MV-4-11 (cell line): ENCODE measurements around the gene FAM120B.

ENCODE experiments used
- DNase-seq: peaks from one replicate; lab custom pipeline; 2025; lab: John Stamatoyannopoulos, UW

The FAM120B gene

DNA sequence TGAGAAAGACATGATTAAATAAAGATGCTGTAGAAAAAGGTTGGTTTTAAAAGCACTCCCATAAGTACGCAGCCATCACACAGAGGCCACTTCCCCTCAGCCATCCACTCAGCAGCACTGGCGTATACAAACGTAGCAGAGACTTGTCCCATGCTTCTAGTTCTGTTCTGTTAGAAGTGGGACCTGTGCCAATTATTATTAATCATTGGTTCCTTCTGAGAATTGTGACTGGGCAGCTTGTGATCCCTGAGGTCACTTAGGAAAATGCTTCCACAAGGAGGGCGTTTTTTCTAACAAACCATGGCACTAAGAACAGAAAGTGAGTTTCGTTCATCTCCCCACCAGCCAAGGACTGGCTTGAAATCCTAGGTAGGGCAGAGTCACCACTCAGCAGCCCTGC lies 53.9 kb downstream of the FAM120B start:
- no peak for DNase-seq

DNA sequence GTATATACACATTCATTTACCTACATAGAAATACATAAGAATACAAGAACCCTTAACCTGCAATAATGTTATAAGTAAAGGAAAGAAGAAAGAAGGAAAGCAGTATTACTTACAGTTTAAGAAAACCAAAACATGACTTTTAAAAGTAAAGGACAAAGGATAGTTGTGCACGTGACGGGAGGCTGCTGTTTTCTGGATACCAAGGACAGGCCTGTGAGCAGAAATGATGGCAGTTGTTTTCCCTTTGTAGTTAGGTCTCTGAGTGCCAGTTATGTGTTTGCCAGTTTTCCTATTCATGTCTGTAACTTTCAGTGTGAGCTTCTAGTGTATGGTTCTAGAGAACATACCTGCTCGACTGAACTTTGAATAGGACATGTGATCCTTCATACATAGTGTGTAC lies 54.8 kb downstream of the FAM120B start:
- no peak for DNase-seq

DNA sequence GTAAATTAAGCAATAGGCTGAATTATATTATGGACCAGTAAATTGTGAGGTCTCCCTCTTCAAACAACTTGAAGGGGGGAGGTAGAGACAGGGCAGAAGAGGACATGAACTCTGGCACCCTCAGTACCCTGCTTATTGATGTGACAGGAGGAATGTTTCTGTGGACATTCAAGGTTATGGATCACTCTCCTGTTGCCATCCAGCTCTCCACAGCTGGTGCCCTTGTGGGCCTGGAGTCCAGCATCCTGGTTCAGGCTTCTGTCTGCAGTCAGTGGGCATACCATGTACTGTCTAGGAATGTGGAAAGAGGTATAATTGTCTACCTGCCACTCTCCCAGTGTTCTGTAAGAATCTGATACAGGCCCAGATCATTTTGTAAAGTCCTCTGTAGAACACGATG lies 55.6 kb downstream of the FAM120B start:
- DNase-seq, result no peak

DNA sequence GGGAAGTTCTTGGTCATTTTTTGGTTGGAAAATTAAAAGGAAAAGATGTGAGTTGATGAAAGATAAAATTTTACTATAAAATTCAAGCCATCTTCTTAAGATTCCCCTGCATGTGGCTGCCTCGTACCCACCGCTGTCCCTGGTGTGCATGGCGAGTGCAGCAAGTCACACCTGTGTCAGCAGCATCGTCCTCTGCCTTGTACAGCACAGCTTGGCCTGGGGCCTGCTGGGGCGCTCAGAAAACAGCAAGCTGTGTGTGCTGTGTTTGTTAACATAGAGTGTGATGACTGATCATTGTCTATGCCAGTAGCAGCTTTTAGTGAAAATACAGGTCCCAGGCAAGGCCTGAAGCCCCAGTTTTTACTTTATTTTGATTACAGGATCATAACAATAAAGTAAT lies 56.7 kb downstream of the FAM120B start:
- DNase-seq, result no peak

DNA sequence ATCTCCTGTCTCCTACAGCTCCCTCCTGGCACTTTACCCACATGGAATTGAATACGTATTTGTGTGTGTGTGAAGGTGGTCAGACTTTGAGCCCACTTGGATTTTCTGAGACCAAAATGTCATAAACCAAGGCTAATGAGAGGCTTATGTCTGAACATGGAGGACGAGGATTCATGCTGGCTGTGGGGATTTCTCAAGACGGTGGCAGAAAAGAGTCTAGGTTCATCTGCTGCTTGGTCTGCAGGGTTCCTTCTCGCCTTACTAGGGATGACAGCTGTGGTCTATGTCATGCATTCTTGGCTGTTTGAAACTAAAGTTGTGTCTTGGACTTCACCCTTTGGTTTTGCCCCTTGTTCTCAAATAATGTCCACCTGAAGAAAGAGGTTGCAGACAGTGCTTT lies 58.6 kb downstream of the FAM120B start:
- no peak for DNase-seq

DNA sequence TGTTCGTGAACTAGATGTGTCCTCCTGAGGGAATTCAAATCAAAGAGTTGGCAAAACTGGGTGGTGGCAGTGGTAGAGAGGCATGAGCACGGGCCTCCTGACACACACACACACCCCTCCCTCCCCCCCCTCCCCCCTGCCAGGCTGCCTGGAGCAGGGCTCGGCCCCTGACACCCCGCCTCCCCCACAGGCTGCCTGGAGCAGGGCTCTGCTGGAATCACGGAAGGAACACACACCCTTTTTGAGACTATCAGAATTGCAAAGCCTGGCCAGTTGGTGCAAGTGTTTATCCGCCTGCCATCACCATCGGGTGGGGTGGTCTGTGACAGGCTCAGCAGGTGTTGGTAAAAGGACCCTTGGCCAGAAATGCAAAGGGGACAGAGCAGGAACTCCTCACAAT lies 59.0 kb downstream of the FAM120B start:
- DNase-seq, result no peak

DNA sequence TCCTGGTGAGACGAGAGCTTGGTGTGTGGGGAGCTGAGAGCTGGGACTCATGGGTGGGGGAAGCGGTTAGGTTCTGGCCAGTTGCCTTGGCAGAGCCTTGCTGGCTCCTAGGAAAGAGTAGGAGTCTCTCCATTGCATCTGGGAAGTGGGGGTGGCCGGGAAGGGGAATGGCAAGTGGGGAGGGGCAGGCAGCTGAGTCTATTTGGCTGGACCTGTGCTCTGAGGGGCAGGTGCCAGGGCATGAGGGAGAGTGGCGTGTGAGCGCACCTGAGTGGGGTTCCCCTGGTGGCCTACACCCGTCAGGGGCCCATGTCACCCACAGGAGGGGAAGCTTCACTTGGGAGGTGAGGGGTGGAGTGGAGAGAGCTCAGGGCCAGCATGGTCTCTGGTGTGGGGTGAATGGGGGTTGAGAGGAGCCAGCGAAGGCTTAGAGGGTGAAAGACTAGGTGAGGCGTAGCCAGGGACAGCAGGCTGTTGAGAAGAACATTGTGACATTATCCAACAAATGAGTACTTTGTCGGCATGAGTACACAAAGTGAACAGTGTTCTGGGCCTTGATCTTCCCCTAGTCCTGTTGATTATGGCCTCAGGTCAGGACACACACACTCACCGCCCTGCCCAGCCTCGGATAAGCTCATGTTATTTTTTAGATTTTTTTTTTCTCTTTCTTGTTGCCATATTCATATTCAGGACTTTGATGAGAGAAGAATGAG lies 59.8 kb downstream of the FAM120B start:
- DNase-seq, result no peak

DNA sequence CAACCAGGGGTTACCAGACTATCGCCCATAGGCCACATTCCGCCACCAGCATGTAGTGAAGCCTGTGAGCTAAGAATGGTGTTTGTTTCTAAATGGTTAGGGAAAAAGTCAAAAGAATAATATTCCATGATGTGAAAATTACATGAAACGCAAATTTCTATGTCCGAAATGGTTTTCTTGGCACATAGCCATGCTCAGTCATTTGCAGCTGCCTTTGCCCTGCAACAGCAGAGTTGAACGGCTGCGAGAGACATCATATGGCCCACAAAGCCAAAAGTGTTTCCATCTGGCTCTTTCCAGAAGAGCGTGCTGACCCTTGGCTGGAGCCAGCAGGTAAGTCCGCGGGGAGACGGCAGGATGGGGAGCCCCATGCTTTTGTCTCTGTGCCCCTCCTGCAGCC lies 60.7 kb downstream of the FAM120B start:
- no peak for DNase-seq

DNA sequence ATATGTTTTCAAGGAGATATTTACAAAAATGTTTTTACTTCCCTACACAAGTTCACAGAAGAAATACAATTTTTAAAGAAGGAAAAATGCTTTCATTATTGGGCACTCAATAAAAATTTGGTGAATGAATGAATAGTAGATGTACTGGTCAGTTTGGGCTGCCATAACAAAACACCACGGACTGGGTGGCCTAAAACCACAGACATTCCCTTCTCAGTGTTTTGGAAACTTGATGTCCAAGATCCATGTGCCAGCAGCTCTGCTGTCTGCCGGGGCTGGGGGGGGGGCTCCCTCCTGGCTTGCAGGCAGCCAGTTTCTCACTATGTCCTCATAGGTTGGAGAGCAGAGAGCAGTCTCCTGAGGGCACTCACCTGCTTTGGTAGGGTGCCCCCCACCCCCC lies 62.0 kb downstream of the FAM120B start:
- no peak for DNase-seq

DNA sequence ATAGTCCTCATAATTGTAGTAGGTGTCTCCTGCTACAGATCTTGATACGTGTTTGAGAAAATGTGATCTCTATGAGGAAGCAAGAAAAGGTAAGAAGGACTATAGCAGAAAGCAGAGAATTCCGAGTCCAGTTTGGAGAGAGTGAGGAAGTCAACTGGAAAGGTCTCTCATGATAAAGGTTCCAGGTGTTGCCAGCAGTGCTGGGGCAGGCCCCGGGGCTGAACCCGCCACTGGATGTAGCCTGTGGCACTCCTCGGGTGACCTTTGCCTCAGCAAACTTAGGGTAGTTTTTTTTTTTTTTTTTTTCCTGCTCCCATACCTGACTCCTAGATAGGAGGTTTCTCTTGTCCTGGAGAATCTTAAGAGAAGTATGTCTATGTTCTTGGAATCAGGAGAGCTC lies 62.8 kb downstream of the FAM120B start:
- no peak for DNase-seq

DNA sequence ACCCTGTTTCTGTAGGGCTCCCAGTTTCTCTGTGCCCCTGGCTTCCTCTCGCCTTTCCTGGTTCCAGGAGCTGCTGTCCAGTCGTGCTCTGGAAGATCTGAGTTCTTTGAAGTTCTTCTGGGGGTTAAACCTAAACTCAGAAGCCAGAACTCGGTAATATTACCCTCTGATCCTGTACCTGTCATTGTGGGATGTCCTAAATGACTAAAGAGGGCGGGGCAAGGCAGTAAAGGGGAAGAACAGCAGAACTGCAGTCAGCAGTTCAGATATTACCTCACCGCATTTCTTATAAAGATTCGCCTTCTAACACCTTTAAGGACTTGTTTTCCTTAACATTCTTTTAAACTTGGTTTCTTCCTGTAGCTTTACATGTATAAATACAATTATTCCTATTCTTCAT lies 63.9 kb downstream of the FAM120B start:
- no peak for DNase-seq

DNA sequence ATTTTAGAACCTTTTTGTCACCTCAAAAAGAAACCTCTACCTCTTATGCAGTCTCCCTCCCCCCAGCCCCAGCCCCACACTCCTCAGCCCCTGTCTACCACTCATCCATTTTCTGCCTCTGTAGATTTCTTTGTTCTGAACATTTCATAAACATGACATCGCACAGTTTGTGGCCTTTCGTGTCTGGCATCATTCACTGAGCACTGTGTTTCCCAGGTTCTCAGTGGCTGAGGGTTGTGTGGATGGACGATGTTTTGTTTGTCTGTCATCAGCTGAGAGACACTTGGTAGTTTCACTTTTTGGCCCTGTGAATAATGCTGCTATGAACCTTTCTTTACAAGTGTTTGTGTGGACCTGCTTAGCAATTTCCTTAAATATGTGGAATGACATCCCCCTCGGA lies 64.5 kb downstream of the FAM120B start:
- no peak for DNase-seq

DNA sequence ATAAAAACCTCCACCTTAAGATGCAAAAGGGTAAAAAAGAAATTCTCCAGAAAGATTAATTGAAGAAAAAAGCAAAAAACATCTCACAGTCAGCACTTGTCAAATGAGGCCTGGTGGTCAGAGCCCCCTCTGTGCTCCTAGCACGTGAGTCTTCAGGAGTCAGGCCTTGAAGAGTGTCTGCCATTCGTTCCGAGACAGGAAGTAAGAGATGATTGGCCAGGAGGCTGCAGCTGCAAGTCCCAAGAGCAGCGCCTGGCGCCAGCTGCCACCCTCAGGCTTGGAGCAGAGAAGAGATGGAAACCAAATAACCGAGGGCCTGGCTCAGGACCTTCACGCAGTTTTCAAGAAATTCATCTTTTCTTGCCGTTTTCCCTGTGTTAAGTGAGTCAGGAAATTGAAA lies 65.0 kb downstream of the FAM120B start:
- DNase-seq, result no peak

DNA sequence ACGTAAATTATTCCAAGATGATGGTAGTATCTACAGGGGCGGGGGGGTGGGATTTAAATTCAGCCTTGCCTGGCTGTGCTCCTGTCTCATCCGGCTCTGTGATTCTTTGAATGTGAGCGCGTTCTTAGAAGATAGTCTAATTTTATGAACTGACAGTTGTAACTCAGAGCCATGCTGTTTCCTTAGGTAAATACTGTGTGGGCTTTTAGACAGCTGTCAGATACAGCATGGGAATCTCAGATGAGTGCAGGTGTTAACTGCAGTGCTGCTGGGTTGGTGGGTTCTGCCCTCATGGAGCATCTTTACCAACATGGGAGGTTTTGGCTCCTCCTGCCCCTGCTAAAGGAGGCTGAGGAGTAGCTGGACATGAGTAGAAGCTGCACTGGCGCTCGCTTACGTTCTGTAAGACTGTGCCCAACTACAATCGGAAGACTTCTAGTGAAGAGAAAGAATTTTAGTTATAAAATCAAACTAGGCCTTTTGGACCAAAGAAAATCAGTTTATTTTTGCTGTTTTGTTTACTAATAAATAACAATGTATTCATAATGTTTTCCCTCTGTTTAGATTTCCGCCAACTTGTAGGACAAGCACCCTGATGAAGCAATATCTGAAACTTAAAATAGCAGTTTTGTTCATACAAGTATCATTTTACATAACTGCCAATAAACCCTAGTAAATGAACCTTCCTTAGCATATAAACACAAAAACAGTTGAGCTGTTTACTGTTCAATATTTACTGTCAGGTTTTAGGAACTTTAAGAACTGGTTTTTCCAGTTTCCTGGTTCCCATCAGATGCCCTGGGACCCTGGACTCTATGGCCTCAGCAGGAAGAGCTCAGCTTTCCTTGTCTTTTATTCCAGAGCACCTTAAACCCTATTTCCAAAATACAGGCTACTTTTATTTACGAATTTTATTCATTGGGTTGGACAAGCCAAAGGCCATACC lies 66.1 kb downstream of the FAM120B start:
- no peak for DNase-seq

DNA sequence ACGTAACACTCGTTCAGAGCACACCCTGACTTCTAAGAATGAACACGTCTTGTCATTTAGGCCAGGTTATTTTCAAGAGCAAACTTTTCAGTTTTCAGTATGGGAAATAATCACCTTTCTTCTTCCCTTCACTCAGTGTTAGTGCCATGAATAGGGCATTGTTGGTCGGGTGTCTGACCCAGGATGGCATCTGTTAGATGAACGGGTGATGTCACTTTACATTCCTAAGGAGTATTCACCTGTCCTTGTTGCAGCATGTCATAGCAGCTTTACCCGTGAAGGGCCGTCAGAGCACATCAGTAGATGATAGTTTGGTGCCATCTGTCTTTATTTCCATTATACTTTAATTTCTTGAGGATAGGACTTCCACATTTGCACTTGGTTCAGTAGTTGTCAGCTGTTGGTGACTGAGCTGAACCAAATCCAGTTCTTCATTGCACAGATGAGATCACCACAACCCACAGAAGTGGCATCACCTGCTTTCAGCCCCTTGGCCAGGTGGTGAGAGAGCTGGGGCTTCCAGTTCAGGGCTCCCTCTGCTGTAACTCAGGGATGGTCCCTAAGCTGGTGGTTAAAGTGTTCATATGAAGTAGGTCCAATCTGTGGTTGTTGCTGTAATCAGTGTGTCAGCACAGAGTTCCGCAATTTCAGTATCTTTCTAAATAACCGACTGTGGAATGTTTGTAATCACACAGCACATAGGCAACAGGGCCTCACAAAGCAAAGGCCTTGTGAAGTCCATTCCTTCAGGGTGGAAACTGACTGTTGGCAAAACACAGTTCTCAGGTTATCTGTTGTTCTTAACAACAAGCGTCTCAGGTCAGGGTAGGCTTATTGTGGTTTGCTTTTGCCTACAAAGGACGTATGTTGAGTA lies 68.2 kb downstream of the FAM120B start:
- peak; percentile 87 for DNase-seq

DNA sequence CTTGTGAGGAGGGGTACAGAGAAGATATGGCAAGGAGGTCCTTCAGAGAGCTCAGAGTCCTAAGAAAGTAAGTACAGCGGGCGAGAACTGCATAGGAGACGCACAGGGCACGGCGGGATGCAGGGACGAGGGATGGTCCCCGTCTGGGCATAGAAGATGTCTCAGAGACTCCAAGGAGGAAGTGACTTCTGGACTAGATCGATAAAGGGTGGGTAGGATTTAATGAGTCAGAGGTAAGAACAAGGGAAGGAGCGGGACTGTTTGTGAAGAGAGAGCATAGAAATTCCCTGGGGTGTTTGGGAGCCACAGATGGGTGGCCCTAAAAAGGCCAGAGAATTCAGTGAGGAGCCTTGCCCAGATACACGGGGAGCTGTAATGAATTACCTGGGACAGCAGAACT lies 69.1 kb downstream of the FAM120B start:
- DNase-seq, result peak; percentile 35

DNA sequence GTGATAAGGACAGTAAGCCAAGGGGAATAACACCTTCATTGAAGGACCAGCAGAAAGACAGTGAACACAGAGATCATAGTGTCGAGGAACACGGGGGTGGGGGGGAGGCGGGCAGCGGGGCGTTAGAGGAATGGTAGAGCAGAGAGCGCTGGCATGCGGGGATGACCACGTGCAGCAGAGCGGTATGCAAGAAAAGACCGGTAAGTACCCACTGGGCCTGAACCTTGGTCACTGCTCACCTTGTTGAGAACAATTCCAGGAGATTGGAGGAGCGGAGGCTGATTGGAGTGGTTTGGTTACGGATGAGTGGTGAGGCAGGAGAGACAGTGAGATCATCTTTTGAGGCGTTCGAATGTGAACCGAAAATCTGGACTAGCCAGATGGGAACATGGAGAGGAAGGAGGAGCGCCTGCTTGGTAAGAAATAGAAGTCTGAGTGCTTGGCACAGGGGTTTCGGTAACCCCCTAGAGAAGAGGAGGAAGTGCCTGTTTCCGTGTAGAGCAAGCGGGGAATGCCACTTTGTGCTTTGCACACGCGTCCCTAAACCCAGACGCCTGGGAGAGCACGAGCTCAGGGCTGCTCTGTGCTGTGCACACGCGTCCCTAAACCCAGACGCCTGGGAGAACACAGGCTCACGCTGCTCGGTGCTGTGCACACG lies 70.0 kb downstream of the FAM120B start:
- DNase-seq, result no peak

DNA sequence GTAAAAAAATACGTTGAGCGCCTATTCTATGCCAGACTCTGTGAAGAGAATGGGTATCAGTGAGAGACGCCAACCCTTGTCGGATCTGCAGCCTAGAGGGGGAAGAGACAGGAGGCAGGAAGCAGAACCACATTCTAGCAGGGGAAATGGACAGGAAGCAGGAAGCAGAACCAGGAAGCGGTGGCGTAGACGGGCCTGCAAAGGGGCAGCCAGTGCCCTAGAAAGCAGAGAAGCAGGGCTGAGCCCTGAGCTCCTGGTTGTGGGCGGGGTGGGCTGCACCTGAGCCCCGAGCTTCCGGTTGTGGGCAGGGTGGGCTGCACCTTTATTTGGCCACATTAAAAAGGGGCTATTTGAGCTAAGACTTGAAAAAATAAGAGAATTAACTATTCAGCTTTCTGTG lies 71.9 kb downstream of the FAM120B start:
- DNase-seq, result no peak

DNA sequence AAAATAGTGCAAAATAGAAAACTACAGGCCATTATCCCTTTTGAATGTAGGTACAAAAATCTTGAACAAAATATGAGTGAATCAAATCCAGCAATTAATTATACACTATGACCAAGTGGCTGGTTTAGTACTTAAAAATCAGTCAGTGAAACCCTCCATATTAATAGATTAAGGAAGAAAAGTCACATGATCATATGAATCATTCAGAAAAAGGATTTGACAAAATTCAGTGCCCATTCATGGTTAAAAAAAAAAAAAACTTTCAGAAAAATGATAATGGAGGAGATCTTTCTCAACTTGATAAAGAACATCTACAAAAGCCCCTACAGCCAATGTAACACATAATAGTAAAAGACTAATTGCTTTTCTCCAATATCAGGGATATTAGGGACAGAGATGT lies 75.0 kb downstream of the FAM120B start:
- DNase-seq, result no peak

DNA sequence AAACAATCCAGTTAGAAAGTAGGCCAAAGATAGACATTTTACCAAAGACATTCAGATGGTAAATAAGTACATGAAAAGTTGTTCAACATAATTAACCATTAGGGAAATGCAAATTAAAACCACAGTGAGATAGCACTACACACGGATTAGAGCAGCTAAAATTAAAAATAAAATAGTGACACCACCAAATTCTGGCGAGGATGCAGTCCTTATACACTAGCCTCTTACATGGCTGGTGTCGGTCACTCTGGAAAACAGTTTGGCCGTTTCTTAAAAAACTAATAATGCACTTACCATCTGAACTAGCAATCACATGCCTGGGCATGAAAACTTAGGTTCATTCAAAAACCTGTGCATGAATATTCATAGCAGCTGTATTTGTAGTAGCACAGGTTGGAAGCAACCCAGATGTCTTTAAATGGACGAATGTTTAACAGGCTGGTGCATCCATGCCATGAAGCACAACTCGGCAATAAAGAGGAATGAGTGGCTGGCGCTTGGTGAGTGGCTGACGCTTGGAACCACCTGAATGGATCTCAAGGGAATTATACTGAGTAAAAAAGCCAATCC lies 77.0 kb downstream of the FAM120B start:
- DNase-seq, result no peak

DNA sequence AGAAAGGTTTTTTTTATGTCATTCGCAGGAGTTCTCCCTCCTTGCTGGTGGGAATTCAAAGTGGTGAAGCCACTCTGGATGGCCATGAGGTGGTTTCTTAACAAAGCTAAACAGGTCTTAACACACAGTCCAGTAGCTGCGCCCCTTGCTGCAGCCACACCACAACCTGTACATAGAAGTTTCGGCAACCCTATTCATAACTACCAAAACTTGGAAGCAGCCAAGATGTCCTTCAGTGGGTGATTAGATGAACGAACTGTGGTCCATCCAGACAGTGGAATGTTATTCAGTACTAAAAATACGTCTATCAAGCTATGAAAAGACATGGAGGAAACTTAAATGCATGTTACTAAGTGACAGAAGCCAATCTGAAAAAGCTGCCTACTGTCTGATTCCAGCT lies 78.9 kb downstream of the FAM120B start:
- DNase-seq, result no peak

DNA sequence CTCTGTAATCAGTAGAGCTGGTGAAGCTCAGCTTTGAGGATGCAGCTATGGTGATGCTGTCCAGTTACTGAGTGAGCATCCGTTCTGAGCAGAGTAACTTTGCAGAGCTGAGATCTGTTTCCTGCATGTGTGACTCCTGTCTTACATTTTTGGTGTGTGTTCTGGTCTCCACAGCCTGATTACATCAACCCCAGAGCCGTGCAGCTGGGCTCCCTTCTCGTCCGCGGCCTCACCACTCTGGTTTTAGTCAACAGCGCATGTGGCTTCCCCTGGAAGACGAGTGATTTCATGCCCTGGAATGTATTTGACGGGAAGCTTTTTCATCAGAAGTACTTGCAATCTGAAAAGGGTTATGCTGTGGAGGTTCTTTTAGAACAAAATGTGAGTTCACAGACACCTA lies 81.6 kb downstream of the FAM120B start:
- no peak for DNase-seq
